Hippocampal formation (tissue), 2 donors: ENCODE measurements around the gene LRRC27.

ENCODE experiments used
- DNase-seq, 2 donors: peaks; one replicate each; lab custom pipeline; 2025; lab: John Stamatoyannopoulos, UW

LRRC27 gene

GRCh38 chr10:132427006-132427771, 95.2 kb downstream of the LRRC27 start:
- no peak for DNase-seq

- DNase-seq = no peak
Measured at GRCh38 chr10:132427939-132428367, 96.0 kb downstream of the LRRC27 start.

- DNase-seq = no peak
Measured at GRCh38 chr10:132428486-132428995, 96.5 kb downstream of the LRRC27 start.
